HG02759 (cell line): ENCODE results near the gene PREX1.
"Not testable (repeated sequence)": the region's sequence is repeated elsewhere in the genome, so short reads cannot be mapped to it uniquely, and the experiment has no call there.

Experiments
- ATAC-seq: cut with Tn5 transposase; IDR thresholded peaks from one replicate; pipeline ENCODE4 v1.9.1; 2021; ENCODE audit warnings: mild to moderate bottlenecking, moderate library complexity; ENCODE audit not compliant: unreplicated experiment

PREX1 gene

GRCh38 chr20:48756774-48757173 is 71.0 kb downstream of the PREX1 start:
- ATAC-seq = not testable (repeated sequence)

- no peak for ATAC-seq
These were observed 73.5 kb downstream of the PREX1 start for GRCh38 chr20:48754292-48754691.

GRCh38 chr20:48752963-48753362 is 74.8 kb downstream of the PREX1 start:
- ATAC-seq = no peak

- no peak for ATAC-seq
These were observed 75.9 kb downstream of the PREX1 start for GRCh38 chr20:48751871-48752270.

- no peak for ATAC-seq
These were observed 76.7 kb downstream of the PREX1 start for GRCh38 chr20:48750941-48751635.

GRCh38 chr20:48750376-48750775 is 77.4 kb downstream of the PREX1 start:
- ATAC-seq = no peak

GRCh38 chr20:48749437-48749836 is 78.4 kb downstream of the PREX1 start:
- no peak for ATAC-seq

DNA sequence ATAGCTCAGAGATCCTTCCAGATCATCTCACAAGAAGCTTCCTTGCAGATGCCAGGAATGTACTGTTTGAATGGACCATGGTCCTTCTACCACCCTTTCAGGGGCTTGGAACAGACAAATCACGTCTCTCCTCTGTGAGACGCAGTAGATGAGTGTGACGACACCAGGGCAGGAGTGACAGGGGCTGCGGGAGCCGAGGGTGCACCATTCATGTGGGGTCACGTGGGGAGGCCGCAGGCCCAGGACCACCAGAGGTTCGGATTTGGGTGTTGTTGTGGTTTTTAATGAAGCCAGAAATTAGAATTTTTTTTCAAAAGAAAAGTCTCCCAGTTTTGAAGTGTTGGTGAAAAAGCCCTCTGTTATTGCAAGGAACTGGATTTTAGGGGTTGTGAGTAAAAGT is 79.2 kb downstream of the PREX1 start:
- no peak for ATAC-seq

DNA sequence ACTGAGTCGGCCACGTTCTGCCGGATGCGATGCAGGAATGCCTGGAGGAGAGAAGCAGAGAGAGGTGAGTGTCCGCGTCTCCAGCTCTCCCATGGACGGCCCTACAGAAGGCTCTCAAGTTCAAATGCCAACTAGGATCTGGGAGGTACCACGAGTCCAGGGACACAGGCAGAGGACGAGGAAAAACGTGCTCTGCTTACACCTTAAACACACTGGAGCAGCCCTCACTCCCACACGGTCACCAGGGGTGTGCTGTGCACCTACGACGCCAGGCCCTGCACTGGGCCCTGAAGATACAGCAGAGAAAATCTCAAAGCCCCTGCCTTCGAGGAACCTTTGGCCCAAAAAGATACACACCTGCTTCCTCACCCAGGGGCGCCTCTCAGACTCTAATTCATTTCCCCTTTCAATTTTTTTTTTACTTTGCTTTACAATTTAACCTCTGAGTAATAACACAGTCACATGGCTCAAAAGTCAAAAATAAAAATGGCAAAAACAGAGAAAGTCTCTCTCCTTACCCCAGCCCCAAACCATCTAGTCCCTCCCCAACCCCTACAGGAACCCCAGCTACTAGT is 79.9 kb downstream of the PREX1 start:
- no peak for ATAC-seq

DNA sequence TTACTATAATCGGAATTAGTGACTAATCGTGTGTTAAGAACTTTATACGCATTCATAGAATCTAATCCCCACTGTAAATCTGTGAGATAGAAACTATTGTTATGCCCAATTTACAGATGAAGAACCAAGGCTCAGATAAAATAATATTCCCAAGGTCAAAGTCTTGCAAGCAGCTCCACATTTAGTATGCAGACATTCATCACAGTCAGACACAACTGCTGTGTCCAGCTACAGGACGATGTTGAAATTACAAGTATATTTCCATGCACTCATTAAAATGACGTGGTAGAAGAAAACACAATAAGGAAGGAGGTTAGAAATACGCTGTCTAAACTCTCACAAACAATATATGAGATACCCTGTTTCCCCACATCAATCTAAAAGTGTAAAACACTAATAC is 82.5 kb downstream of the PREX1 start:
- ATAC-seq = no peak

- no peak for ATAC-seq
These were observed 83.3 kb downstream of the PREX1 start for GRCh38 chr20:48744515-48744914.

DNA sequence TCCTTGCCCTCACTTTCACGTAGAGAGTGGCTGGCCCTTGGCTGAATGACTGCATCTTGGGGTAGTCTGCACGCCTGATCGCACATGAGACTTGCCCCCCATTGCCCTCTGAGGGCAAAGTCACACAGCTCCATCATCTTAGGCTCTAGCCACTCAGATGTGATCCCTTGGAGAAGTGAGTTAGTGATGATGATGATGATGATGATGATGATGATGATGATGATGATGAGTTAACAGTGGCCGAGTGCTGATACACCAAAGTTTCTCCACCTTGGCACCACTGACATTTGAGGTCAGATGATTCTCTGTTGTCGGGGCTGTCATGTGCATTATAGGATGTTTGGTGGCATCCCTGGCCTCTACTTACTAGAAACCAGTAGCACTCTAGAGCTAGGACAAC is 84.0 kb downstream of the PREX1 start:
- ATAC-seq = no peak

- no peak for ATAC-seq
These were observed 84.7 kb downstream of the PREX1 start for GRCh38 chr20:48742912-48743680.

DNA sequence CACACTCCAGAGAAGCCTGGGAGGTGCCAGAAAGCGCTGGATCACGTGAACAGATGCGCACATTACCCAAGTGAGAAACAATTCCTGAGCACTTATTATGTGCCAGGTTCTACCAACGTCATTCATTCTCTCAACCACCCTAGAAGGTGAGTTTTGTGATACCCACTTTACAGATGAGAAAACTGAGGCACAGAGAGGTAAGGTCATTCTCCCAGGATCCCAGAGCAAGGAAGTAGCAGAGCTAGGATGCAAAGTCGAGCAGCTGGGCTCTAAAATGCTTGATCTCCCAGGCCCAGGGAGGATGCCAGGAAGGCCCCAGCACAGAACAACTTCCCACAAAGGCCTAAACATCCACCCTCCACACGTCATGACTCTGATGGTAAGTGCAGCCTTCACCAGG is 85.6 kb downstream of the PREX1 start:
- no peak for ATAC-seq

GRCh38 chr20:48741669-48742068 is 86.1 kb downstream of the PREX1 start:
- no peak for ATAC-seq

GRCh38 chr20:48740712-48741111 is 87.1 kb downstream of the PREX1 start:
- ATAC-seq = no peak

- ATAC-seq = no peak
These were observed 87.5 kb downstream of the PREX1 start for GRCh38 chr20:48740292-48740649.

- no peak for ATAC-seq
These were observed 88.2 kb downstream of the PREX1 start for GRCh38 chr20:48739395-48740291.

- ATAC-seq = peak; percentile 71
These were observed 89.1 kb downstream of the PREX1 start for GRCh38 chr20:48738399-48739304.

- ATAC-seq = no peak
These were observed 89.8 kb downstream of the PREX1 start for GRCh38 chr20:48738094-48738398.
